ENCODE measurements around the gene ARHGAP23. TPM values are rescaled to one million over a fixed set of nuclear protein-coding genes. Genes with fewer than 3 reads are reported as not detected.

ARHGAP23 gene
- total RNA-seq, 4 donors from 2014 or later, result 8.2 to 37.7 (median 12.3) TPM

DNA sequence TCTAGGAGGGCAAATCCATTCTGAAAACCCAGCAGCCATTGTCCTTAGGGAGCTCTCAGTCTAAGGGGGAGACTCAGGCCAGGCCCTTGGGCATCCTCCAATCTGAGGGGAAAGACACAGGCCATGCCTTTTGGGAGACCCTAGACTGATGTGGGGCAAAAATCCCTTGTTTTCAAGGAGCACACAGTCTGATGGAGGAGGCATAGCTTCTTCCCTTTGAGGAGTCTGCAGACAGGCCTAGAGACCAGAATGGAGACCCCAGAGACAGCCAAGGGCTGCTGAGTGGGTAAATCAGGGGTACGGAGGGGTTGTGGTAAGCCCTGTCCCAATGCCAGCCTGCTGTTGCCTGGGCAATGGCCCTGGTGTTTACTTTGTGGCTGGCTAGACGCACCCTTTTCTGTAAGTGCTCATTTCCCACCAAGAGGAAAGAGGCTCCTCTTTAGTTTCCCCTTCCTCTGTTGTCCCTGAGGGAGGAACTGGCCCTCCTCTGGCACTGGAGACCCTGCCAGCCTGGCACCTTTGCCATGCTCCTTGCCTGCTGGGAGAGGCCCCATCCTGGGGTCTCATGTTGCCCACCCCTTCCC is 19.3 kb downstream of the ARHGAP23 start:
- TF ChIP-seq, protein P1, sequence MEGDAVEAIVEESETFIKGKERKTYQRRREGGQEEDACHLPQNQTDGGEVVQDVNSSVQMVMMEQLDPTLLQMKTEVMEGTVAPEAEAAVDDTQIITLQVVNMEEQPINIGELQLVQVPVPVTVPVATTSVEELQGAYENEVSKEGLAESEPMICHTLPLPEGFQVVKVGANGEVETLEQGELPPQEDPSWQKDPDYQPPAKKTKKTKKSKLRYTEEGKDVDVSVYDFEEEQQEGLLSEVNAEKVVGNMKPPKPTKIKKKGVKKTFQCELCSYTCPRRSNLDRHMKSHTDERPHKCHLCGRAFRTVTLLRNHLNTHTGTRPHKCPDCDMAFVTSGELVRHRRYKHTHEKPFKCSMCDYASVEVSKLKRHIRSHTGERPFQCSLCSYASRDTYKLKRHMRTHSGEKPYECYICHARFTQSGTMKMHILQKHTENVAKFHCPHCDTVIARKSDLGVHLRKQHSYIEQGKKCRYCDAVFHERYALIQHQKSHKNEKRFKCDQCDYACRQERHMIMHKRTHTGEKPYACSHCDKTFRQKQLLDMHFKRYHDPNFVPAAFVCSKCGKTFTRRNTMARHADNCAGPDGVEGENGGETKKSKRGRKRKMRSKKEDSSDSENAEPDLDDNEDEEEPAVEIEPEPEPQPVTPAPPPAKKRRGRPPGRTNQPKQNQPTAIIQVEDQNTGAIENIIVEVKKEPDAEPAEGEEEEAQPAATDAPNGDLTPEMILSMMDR (IDR thresholded peaks at IDR 0.05; ENCODE audit: low read depth), result no peak

DNA sequence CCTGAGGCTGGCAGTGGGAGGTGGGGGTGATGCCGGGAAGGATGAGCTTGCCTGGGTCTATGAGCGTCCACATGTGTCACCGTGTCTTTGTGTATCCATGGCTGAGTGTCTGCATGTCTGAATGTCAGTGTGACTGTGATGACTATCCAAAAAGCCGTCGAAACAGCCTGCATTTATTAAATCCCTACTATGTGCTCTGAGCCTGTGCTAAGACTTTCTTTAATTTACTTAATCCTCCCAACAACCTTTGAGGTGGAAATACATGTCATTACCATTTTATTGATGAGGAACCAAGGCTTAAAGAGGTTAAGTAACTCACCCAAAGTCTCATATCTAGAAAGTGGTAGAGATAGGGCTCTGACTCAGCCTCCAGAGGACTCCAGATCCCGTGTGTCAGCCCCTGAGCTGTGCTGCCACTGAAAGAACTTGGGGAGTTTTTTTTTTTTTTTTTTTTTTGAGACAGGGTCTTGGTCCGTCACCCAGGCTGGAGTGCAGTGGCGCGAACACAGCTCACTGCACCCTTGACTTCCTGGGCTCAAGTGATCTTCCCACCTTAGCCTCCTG is 20.0 kb downstream of the ARHGAP23 start:
- TF ChIP-seq, protein P1 (IDR thresholded peaks at IDR 0.05; ENCODE audit: low read depth), result no peak

DNA sequence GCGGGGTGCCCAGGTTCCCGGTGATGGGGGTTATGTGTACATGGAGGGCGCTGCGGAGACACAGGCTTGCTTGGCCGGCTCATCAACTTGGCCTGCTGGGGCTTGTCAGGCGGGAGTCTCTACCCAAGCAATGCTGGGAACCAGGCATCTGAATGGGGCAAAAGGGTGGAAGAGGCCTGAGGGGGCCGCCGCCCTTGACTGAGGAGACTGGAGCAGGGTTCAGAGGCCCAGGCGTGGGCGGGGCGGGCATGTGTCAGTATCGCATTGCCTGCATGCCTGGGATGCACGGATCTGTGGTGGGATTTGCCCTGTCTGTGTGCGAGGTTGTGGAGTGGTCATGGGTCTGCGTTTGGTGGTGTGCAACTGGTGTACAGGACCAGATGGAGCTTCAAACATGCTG is 21.1 kb downstream of the ARHGAP23 start:
- TF ChIP-seq, protein P1 (IDR thresholded peaks at IDR 0.05; ENCODE audit: low read depth), result no peak

DNA sequence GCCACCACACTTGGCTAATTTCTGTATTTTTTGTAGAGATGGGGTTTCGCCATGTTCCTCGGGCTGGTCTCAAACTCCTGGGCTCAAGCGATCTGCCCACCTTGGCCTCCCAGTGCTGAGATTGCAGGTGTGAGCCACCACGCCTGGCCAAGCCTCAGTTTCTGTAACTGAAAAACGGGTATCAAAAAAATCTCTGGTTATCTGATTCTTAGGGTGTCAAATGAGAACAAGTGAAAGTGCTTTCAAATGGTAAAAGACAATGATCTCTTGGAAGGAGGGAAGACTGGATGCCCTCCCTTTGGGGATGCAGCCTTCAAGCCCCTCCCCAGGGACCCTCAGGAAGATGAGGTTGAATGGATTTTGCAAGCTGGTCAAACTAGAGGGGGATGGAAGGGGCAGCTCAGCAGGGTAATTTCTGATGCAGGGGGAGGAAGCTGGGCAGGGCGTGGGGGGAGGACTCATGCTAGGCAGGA is 22.3 kb downstream of the ARHGAP23 start:
- TF ChIP-seq, protein P1 (IDR thresholded peaks at IDR 0.05; ENCODE audit: low read depth), result no peak

DNA sequence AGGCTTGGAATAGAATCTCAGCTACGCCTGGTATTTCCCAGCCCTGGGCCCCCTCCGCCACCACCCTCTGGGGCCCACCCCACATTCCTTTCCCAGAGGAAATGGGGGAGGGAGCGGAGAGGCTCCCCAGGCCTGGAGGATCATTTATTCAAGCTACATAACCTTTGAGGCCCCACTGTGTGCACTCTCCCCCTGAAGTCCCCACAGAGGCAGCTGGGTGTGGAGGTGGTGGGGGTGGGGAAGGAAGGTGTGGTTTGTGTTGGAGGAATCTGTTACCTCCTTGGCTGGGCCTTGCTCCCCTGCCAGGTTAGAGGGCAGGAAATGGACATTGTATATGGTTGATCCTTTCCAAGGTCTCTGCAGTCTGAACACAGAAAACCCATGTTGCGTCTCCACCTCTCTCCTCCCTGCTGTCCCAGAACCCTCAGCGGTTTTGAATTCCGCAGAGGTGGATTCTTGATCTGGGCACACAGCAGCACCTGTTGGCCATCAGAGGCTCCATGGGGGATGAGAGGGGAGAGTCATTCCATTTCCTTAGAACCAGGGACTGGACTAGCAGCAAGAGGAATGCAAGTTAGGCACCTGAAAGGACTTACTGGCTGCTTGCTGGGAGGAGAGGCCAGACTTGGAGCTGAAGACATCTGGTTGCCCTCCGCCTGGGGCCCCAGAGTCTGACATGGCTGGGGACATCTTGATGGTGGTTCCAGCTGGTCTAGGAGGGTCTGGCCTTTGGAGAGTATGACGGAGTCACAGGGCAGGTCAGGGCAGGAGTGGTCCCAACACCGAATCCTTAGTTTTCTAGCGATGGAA is 23.0 kb downstream of the ARHGAP23 start:
- TF ChIP-seq, protein P1 (IDR thresholded peaks at IDR 0.05; ENCODE audit: low read depth), result no peak

DNA sequence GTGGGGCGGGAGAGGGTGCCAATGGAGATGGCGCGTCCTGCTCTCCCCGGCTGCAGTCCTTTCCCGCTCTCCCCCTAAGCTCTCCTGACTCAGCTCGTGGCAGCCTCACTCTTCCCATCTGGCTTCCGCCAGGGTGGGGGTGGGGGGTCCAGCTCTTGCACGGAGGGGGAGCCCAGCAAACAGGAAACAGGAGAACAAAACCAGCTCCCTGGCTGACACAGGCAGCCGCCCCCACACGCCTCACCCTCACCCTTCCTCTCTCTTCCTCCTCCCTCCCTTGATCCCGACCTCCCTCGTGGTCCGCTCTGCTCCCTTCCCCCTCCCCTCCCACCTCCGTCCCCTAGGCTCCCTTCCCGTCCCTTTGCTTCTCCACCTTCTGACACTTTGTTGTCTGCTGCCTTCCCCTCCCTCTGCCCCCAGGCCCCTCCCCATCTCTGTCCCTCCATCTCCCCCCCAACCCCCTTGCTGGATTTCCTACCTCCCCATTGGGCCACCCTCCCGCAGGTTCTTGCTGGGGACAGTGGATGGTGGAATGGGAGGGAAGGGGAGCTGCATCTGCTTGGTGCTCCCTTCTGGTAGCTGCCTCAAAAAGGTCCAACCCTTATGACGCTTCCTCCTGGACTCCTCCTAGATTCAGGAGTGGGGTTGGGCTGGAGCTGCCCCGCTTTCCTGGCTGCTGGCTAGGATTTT is 23.7 kb downstream of the ARHGAP23 start:
- TF ChIP-seq, protein P1 (IDR thresholded peaks at IDR 0.05; ENCODE audit: low read depth), result no peak

DNA sequence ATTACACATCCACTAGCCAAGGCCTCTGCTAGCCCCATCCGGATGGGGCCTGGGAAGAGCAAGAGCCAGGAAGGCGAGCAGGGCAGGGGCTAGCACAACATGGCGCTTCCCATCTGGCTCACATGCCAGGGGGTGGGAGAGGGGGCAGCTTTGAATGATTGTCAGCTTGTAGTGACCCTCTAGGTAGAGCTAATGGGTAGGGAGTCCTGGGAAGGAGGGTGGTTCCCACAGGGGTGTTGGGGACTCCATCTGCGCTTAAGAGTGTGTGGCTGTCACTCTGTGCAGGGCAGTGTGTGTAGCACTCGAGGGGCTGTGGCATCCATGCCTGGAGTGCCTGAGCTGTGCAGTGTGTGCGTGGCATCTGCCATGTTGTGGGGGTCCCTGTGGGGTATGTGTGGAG is 24.5 kb downstream of the ARHGAP23 start:
- TF ChIP-seq, protein P1 (IDR thresholded peaks at IDR 0.05; ENCODE audit: low read depth), result no peak

All from subcutaneous adipose tissue (tissue), 4 donors.